D721Med (cell line): ENCODE measurements around the gene RAC2.

Experiments used
- DNase-seq: peaks from one replicate; pipeline ENCODE4 v3.0.0; 2011; ENCODE audit warnings: low spot score; ENCODE audit not compliant: insufficient read length
- FAIRE-seq: peaks from 2 replicates; lab custom pipeline; 2011; peaks lifted over from hg19 to GRCh38; lab: Jason Lieb, UNC
- TF ChIP-seq, protein P1 (sequence below): IDR thresholded peaks from 2 replicates; pipeline ENCODE4 v1.5.1; 2012; ENCODE audit warnings: mild to moderate bottlenecking, control low read depth; ENCODE audit not compliant: insufficient read depth; ENCODE audit errors: missing control alignments

Gene RAC2

DNA sequence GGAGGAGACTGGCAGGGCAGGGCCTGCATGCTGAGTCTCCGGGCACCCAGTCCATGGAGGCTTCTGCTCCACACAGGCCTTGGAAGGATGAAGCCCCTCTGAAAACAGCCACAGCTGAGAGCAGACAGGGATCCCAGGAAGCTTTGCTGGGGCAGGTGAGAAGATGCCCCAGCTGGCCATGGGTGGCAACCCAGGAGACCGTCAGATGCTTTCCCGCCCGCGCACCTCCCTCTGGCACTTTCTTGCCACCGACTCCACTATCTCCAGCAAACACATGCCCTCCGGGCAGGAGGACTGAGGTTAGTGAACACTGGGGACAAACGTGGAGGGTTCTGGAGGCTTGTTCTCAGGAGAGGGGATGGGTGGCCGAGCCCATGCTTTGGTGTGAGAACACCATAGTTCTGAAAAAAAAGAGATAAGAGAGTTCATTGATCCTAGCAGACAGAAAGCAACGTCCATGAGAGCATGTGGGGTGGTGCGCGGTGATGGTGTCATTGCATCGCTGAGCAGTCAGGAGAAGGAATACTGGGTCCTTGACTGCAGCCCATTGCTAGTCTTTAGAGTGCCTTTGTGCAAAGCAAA lies 58.3 kb downstream of the RAC2 start:
- TF ChIP-seq, protein P1, sequence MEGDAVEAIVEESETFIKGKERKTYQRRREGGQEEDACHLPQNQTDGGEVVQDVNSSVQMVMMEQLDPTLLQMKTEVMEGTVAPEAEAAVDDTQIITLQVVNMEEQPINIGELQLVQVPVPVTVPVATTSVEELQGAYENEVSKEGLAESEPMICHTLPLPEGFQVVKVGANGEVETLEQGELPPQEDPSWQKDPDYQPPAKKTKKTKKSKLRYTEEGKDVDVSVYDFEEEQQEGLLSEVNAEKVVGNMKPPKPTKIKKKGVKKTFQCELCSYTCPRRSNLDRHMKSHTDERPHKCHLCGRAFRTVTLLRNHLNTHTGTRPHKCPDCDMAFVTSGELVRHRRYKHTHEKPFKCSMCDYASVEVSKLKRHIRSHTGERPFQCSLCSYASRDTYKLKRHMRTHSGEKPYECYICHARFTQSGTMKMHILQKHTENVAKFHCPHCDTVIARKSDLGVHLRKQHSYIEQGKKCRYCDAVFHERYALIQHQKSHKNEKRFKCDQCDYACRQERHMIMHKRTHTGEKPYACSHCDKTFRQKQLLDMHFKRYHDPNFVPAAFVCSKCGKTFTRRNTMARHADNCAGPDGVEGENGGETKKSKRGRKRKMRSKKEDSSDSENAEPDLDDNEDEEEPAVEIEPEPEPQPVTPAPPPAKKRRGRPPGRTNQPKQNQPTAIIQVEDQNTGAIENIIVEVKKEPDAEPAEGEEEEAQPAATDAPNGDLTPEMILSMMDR: no peak
- no peak for FAIRE-seq
- DNase-seq: no peak

DNA sequence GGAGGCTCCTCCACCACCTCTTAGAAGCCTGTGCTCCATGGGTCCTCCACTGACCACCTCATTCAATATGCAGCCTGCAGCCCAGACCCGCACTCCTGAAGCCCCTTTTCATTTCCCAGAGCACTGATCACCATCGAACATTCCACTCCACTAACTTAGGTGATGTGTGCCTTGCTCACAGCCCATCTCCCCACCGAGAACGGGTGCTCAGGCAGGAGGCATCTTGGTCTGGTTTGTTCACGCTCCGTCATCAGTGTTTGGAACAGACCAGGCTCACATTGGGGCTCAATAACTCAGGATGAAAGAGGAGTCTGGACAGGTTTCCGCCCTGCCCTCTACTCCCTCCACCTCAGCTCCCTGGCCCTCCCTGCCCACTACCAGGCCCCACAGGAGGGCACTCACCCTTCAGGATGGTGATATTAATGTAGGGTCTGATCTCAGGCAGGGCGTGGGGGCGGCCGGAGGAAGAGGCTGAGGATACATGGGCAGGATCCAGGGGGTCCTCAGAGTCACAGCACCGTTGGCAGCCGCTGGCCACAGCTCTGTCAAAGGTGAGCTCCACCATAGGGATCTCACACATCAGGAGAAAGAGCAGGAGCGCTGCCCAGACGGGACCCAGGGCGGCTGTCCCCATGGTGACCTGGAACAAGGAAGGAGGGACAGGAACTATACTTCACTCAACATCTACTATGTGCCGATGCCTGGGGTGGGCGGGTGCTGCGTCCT lies 59.1 kb downstream of the RAC2 start:
- TF ChIP-seq, protein P1: no peak
- FAIRE-seq (no peak), DNase-seq (no peak)

DNA sequence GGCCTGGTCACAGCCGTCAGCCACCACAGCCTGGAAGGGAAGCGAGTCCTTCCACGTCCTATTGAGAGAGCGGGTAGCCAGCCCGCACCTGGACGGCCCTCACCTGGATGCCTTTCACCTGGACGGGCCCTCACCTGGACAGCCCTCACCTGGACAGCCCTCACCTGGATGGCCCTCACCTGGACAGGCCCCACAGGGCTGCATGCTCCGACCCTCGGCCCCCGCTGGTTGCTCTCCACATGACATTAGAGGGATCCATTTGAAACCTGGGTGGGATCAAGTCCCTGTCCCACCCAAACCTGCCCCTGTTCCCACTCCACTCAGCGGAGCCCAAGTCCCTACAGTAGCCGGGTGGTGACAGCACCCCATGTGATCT lies 59.7 kb downstream of the RAC2 start:
- DNase-seq: no peak
- no peak for FAIRE-seq
- TF ChIP-seq, protein P1: no peak

DNA sequence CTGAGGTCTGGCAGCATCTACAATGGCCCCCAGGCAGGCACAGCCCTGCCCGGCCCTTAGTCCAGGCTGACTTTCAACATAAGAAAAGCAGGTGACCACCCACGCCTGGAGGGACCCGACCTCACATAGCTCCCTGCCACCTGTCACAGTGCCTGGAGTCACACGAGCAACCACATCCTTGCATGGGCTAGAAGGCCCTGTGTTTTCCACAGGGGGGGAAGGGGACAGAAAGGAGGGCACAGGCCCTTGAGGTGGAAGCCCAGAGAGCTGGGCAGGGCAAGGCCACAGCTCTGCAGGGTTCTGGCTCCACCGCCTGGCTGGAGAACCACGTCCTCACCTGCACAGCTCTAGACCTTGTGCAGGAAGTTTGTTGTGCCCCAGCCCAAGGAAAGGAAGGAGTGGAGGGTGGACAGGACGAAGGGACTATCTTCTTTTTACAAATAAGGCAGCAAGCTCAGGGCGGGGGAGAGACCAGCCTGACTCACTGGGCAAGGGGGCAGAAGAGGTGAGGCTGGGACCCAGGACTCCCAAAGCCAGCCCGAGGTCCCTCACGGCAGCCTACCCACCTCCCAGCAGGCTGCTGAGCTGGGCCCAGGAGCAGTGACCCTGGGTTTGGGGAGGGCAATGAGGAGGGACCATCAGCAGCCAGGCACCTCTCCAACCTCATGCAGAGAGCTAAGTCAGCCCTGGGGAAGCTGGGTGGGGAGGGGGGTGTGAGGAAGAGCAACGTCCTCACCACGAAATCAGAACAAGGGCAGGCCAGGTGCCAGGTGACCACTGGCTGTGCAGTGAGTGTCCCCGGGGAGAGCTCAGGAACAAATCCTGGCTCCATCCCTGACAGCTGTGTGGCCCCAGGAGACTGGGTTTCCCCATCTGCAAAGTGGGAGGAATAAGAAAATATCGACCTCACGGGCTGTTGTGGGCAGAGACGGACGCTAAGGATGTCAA lies 60.4 kb downstream of the RAC2 start:
- DNase-seq (no peak), FAIRE-seq (no peak)
- TF ChIP-seq, protein P1: no peak

- DNase-seq (no peak), FAIRE-seq (no peak)
- TF ChIP-seq, protein P1: no peak
These were observed 61.2 kb downstream of the RAC2 start for GRCh38 chr22:37182949-37183245.

DNA sequence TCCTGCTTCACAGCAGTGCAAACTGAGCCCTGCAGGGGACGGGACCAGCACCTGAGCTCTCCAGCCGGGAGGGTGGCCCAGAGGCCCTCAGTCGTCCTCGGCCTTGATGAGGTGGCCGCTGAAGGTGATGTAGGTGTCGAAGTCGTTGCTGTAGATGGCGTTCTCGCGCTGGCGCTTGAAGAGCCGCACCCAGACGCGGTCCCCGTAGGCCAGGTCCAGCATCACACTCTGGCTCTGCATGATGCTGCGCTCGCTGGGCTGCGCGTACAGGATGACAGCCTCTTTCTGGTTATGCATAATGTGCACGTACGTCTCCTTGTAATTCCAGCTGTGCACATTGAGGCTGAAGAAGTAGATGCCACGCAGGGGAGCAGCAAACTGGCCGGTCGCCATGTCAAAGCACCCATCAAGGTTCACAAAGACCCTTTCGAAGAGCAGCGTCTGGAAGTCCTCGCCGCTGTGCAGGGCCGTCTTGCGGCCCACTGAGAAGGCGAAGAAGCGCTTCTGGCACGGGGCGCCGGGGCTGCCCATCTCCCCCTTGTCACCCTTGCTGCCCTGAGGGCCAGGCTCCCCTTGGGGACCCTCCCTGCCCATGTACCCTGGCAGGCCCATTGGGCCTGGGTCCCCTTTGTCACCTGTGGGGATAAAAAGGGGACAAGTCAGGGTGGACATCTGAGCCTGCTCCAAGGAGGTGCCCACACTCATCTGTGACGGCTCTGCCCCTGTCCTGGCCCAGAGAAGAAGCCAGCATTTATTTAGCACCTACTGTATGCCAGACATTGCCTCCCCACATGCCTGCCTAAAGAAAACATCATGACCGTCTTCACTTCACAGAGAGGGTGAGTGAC lies 61.7 kb downstream of the RAC2 start:
- FAIRE-seq (no peak), DNase-seq (no peak)

More for the DNA sequence above, 61.7 kb downstream of the RAC2 start:
- TF ChIP-seq, protein P1: no peak
